A549 (cell line): ENCODE measurements around the gene PLA2G4F. TPM values are rescaled to one million over a fixed set of nuclear protein-coding genes. Genes with fewer than 3 reads are reported as not detected.

ENCODE experiments used
- ATAC-seq, 2 experiments: fragments of 200-7000 bp in 1 of 2; fragments of >200 bp in 1 of 2; cut with Nextera tagmentation in 1 of 2; cut with Tn5 transposase in 1 of 2; 3 replicates each; pipeline versions ENCODE4 v1.8.0 to v1.9.1; 2018 to 2020; ENCODE audit warnings: mild to moderate bottlenecking in 1 of 2, moderate library complexity in 1 of 2
- CTCF ChIA-PET: fragments of 300-600 bp; sonication (Branson Sonifier 250); formaldehyde crosslinking; extraction: SDS; loops from one replicate; lab custom pipeline; 2021; ENCODE audit warnings: antibody characterized with exemption, inconsistent platforms; lab: Yijun Ruan, JAX
- POLR2A ChIA-PET: fragments of 350-600 bp; formaldehyde crosslinking; extraction: SDS; loops from one replicate; lab custom pipeline; 2021; ENCODE audit warnings: antibody characterized with exemption, inconsistent platforms; lab: Yijun Ruan, JAX
- DNase-seq, 2 experiments: peaks; one replicate each; pipeline versions ENCODE4 v3.0.0 to v3.0.0-alpha.2; 2011 to 2016; ENCODE audit warnings: low read depth in 1 of 2, low spot score in 1 of 2
- FAIRE-seq: peaks from 2 replicates; lab custom pipeline; 2011; peaks lifted over from hg19 to GRCh38; lab: Jason Lieb, UNC
- H3K27ac ChIP-seq, 2 experiments: fragments of >200 bp; sonication (Bioruptor Twin); formaldehyde crosslinking; 3 replicates each; pipeline ENCODE4 v1.5.1; 2016 to 2017
- H3K4me1 ChIP-seq: fragments of >200 bp; sonication (Bioruptor Twin); formaldehyde crosslinking; 3 replicates; pipeline ENCODE4 v1.6.1; 2016
- H3K4me2 ChIP-seq: fragments of >200 bp; sonication (Bioruptor Twin); formaldehyde crosslinking; 3 replicates; pipeline ENCODE4 v1.6.1; 2016
- H3K4me3 ChIP-seq: fragments of >200 bp; sonication (Bioruptor Twin); formaldehyde crosslinking; 3 replicates; pipeline ENCODE4 v1.5.1; 2016
- H3K9me3 ChIP-seq: fragments of >200 bp; sonication (Bioruptor Twin); formaldehyde crosslinking; 3 replicates; pipeline ENCODE4 v1.6.1; 2016
- CBX2 ChIP-seq: fragments of 200-600 bp; sonication (generic); IDR thresholded peaks from 2 replicates; pipeline ENCODE4 v1.6.1; 2016; ENCODE audit warnings: low read depth, mild to moderate bottlenecking, borderline replicate concordance
- CEBPB ChIP-seq, 2 experiments: fragments of >200 bp in 1 of 2; sonication (Bioruptor Twin) in 1 of 2; formaldehyde crosslinking in 1 of 2; IDR thresholded peaks; 2 replicates each; pipeline ENCODE4 v1.6.1; 2012 to 2016
- CHD2 ChIP-seq: fragments of 150-350 bp; IDR thresholded peaks from 2 replicates; pipeline ENCODE4 v1.6.1; 2014; ENCODE audit warnings: low read length; ENCODE audit not compliant: partially characterized antibody
- CHD4 ChIP-seq: fragments of 200-600 bp; sonication (generic); IDR thresholded peaks from 2 replicates; pipeline ENCODE4 v1.6.1; 2016; ENCODE audit warnings: antibody characterized with exemption, mild to moderate bottlenecking, borderline replicate concordance
- FOSL2 ChIP-seq, 2 experiments: fragments of 450-650 bp in 1 of 2; fragments of >200 bp in 1 of 2; sonication (Bioruptor Twin) in 1 of 2; formaldehyde crosslinking; IDR thresholded peaks; 2 replicates each; pipeline versions ENCODE4 v1.5.0 to v1.6.1; 2016 to 2020; ENCODE audit warnings: mild to moderate bottlenecking in 1 of 2, moderate library complexity in 1 of 2
- GATA3 ChIP-seq: IDR thresholded peaks from 2 replicates; pipeline ENCODE4 v1.6.1; 2012; ENCODE audit warnings: borderline replicate concordance
- HOXB13 ChIP-seq: fragments of 250-450 bp; sonication (Bioruptor Pico); IDR thresholded peaks from 2 replicates; pipeline ENCODE4 v1.5.0; 2020; ENCODE audit warnings: low read depth, mild to moderate bottlenecking, moderate library complexity
- HOXB5 ChIP-seq: fragments of 250-450 bp; sonication (Bioruptor Pico); IDR thresholded peaks from 2 replicates; pipeline ENCODE4 v1.5.0; 2020; ENCODE audit warnings: mild to moderate bottlenecking, moderate library complexity
- JUN ChIP-seq, 2 experiments: fragments of >200 bp; sonication (Bioruptor Twin); formaldehyde crosslinking; IDR thresholded peaks; 2 replicates in 1 of 2; 3 replicates in 1 of 2; pipeline ENCODE4 v1.6.1; 2016 to 2017
- JUNB ChIP-seq: fragments of >200 bp; sonication (Bioruptor Twin); formaldehyde crosslinking; IDR thresholded peaks from 2 replicates; pipeline ENCODE4 v1.6.1; 2016
- MAFK ChIP-seq: fragments of 450-650 bp; IDR thresholded peaks from 2 replicates; pipeline ENCODE4 v1.6.1; 2014; ENCODE audit not compliant: partially characterized antibody
- MAZ ChIP-seq: fragments of 150-350 bp; IDR thresholded peaks from 2 replicates; pipeline ENCODE4 v1.6.1; 2014; ENCODE audit warnings: antibody characterized with exemption, low read depth, low read length, borderline replicate concordance
- NPAS2 ChIP-seq: fragments of 250-450 bp; sonication (Bioruptor Pico); IDR thresholded peaks from 2 replicates; pipeline ENCODE4 v1.8.0; 2022; ENCODE audit warnings: mild to moderate bottlenecking, moderate library complexity, borderline replicate concordance
- NR3C1 ChIP-seq: fragments of >200 bp; sonication (Bioruptor Twin); formaldehyde crosslinking; IDR thresholded peaks from 3 replicates; pipeline ENCODE4 v1.6.1; 2017
- RARB ChIP-seq: fragments of 250-450 bp; sonication (Bioruptor Pico); IDR thresholded peaks from 2 replicates; pipeline ENCODE4 v1.8.0; 2021; ENCODE audit warnings: mild to moderate bottlenecking, moderate library complexity
- RFX5 ChIP-seq: fragments of 450-650 bp; IDR thresholded peaks from 2 replicates; pipeline ENCODE4 v1.7.1; 2014; ENCODE audit warnings: antibody characterized with exemption, mild to moderate bottlenecking, moderate library complexity
- RNF2 ChIP-seq: fragments of 200-600 bp; sonication (generic); IDR thresholded peaks from 2 replicates; pipeline ENCODE4 v1.6.1; 2016; ENCODE audit warnings: low read depth, mild to moderate bottlenecking, antibody characterized with exemption, moderate library complexity, borderline replicate concordance
- SREBF2 ChIP-seq: fragments of 450-650 bp; IDR thresholded peaks from 2 replicates; pipeline ENCODE4 v1.6.1; 2014; ENCODE audit warnings: mild to moderate bottlenecking, moderate library complexity
- TFCP2L1 ChIP-seq: fragments of 250-450 bp; sonication (Bioruptor Pico); IDR thresholded peaks from 2 replicates; pipeline ENCODE4 v1.5.0; 2021; ENCODE audit warnings: mild to moderate bottlenecking
- ZSCAN20 ChIP-seq: fragments of 250-450 bp; sonication (Bioruptor Pico); IDR thresholded peaks from 2 replicates; pipeline ENCODE4 v1.8.0; 2022; ENCODE audit warnings: mild to moderate bottlenecking, moderate library complexity
- WGBS: methylation state at CpG from one replicate; pipeline ENCODE4 v1.1.6; 2017; ENCODE audit errors: missing lambda C conversion rate; 5-methylcytosine and 5-hydroxymethylcytosine counted together
- polyA plus RNA-seq, 4 experiments: library from polyadenylated mRNA; depleted of rRNA in 3 of 4; stranded (reverse); fragments of >200 nt; fragmentation: RNase III in 1 of 4; extraction: RNeasy Plus Mini Kit Qiagen cat#74134 plus additional on column Dnase treatment in 1 of 4; gene quantifications; 2 replicates in 3 of 4; 3 replicates in 1 of 4; pipeline ENCODE4 v1.2.3, GENCODE V29; 2011 to 2017
- TF ChIP-seq, protein P1 (sequence below): fragments of 200-600 bp; sonication (generic); IDR thresholded peaks from 2 replicates; pipeline ENCODE4 v1.6.1; 2016; ENCODE audit warnings: antibody characterized with exemption, mild to moderate bottlenecking, moderate library complexity
- TF ChIP-seq, protein P2 (sequence below): fragments of >200 bp; sonication (Bioruptor Twin); formaldehyde crosslinking; IDR thresholded peaks from 2 replicates; pipeline ENCODE4 v1.6.1; 2016
- TF ChIP-seq, protein P3 (sequence below): fragments of >200 bp; sonication (Bioruptor Twin); formaldehyde crosslinking; IDR thresholded peaks from 3 replicates; pipeline ENCODE4 v1.5.1; 2016
- TF ChIP-seq, protein P4 (sequence below): fragments of 450-650 bp; IDR thresholded peaks from 2 replicates; pipeline ENCODE4 v1.6.1; 2014; ENCODE audit warnings: antibody characterized with exemption
- TF ChIP-seq, protein P5 (sequence below): IDR thresholded peaks from 2 replicates; pipeline ENCODE4 v1.6.1; 2012

PLA2G4F gene
- polyA plus RNA-seq, 2 of the 4 experiments (the other 2 are of a cell fraction): not detected

DNA sequence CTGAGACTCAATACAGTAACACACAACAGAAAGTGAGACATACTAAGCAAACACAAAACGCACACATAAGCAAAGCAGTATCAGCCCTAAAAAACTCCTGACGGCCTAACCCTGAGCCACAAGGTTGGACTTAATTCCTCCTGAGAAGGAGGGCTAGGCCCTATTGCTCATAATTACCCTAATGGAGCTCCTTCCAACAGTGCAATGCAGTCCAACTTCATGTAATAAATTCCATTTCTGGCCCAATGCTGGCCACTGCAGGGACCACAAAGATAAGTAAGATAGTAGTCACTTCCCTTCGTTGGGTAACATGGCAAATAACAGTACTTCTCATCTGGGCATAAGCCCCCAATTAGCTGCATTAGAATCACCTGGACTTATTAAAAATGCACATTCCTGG lies 47.5 kb upstream of the PLA2G4F start (continued):
- TF ChIP-seq MAZ: no peak

DNA sequence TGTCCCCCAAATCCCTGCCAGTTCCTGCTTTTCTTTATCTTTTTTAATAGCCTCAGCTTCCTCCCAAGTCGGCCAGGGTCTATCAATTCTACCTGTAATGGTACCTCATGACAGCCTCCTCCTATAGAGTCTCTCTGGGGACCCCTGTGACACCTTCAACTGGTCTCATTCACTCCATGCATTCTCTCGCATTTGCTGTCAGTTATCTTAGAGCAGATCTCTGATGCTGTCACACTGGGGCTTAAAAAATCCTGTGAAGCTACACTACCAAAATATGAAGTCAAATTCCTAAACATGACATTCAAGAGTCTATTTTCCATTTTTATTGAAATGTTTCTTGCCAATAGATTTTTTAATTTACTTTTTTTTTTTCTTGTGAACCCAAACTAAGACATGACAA lies 46.2 kb upstream of the PLA2G4F start:
- no peak for DNase-seq
- H3K4me1 ChIP-seq: peaks cover 6% of the 10 kb centered on the region; the same call in 2 of the 3 replicates
- TF ChIP-seq, protein P1, sequence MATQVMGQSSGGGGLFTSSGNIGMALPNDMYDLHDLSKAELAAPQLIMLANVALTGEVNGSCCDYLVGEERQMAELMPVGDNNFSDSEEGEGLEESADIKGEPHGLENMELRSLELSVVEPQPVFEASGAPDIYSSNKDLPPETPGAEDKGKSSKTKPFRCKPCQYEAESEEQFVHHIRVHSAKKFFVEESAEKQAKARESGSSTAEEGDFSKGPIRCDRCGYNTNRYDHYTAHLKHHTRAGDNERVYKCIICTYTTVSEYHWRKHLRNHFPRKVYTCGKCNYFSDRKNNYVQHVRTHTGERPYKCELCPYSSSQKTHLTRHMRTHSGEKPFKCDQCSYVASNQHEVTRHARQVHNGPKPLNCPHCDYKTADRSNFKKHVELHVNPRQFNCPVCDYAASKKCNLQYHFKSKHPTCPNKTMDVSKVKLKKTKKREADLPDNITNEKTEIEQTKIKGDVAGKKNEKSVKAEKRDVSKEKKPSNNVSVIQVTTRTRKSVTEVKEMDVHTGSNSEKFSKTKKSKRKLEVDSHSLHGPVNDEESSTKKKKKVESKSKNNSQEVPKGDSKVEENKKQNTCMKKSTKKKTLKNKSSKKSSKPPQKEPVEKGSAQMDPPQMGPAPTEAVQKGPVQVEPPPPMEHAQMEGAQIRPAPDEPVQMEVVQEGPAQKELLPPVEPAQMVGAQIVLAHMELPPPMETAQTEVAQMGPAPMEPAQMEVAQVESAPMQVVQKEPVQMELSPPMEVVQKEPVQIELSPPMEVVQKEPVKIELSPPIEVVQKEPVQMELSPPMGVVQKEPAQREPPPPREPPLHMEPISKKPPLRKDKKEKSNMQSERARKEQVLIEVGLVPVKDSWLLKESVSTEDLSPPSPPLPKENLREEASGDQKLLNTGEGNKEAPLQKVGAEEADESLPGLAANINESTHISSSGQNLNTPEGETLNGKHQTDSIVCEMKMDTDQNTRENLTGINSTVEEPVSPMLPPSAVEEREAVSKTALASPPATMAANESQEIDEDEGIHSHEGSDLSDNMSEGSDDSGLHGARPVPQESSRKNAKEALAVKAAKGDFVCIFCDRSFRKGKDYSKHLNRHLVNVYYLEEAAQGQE: no peak
- TF ChIP-seq MAFK (no peak), CEBPB (IDR thresholded peaks at IDR 0.05) (no peak), CBX2 (no peak), NPAS2 (CRISPR knock-in tag) (no peak)
- TF ChIP-seq, protein P2, sequence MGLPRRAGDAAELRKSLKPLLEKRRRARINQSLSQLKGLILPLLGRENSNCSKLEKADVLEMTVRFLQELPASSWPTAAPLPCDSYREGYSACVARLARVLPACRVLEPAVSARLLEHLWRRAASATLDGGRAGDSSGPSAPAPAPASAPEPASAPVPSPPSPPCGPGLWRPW: no peak
- H3K27ac ChIP-seq: no peak overlapping the region
- ChIA-PET CTCF (no interaction called here), POLR2A (no interaction called here)
- no peaks in the 10 kb centered on the region for H3K9me3 ChIP-seq
- FAIRE-seq: no peak
- ATAC-seq: no peak
- H3K4me3 ChIP-seq: no peak overlapping the region
- 87% methylated on average over 2 of the region's 2 CpGs for WGBS
- H3K4me2 ChIP-seq: no peak overlapping the region

DNA sequence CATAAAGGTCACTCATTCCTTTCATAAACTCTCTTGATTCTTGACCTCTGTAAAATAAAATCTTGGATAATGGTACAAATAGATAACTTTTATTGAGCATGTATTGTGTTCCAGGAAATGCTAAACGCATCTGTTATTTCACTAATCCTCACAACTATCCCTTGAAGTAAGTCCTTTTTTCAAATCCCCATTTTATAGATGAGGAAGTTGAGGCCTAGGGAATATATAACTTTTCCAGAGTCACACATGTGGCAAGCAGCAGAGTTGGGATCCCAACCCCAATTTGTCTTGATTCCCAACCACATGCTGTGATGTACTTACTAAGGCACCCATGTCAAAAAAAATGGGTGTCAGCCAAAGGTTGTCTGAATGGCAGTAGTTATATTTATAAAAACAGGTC lies 45.4 kb upstream of the PLA2G4F start:
- 83% methylated on average over 1 of the region's 1 CpG for WGBS
- ChIA-PET CTCF (no interaction called here), POLR2A (no interaction called here)
- no peak overlapping the region for H3K4me3 ChIP-seq
- H3K4me1 ChIP-seq: peaks cover 3% of the 10 kb centered on the region; the same call in 2 of the 3 replicates
- H3K9me3 ChIP-seq: no peaks in the 10 kb centered on the region
- DNase-seq (no peak), ATAC-seq (no peak), FAIRE-seq (no peak)
- no peak overlapping the region for H3K4me2 ChIP-seq
- no peak overlapping the region for H3K27ac ChIP-seq
- no peak for TF ChIP-seq RFX5
- TF ChIP-seq, protein P3, sequence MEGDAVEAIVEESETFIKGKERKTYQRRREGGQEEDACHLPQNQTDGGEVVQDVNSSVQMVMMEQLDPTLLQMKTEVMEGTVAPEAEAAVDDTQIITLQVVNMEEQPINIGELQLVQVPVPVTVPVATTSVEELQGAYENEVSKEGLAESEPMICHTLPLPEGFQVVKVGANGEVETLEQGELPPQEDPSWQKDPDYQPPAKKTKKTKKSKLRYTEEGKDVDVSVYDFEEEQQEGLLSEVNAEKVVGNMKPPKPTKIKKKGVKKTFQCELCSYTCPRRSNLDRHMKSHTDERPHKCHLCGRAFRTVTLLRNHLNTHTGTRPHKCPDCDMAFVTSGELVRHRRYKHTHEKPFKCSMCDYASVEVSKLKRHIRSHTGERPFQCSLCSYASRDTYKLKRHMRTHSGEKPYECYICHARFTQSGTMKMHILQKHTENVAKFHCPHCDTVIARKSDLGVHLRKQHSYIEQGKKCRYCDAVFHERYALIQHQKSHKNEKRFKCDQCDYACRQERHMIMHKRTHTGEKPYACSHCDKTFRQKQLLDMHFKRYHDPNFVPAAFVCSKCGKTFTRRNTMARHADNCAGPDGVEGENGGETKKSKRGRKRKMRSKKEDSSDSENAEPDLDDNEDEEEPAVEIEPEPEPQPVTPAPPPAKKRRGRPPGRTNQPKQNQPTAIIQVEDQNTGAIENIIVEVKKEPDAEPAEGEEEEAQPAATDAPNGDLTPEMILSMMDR: no peak
- TF ChIP-seq TFCP2L1 (CRISPR knock-in tag): no peak
- TF ChIP-seq, protein P1: no peak
- no peak for TF ChIP-seq ZSCAN20 (CRISPR knock-in tag)
- TF ChIP-seq RARB (CRISPR knock-in tag): no peak
- TF ChIP-seq NR3C1: no peak
- TF ChIP-seq FOSL2 (IDR thresholded peaks at IDR 0.05): no peak
- TF ChIP-seq FOSL2 (CRISPR knock-in tag; IDR thresholded peaks at IDR 0.05): no peak
- no peak for TF ChIP-seq HOXB13
- TF ChIP-seq SREBF2: no peak
- no peak for TF ChIP-seq CHD4
- no peak for TF ChIP-seq HOXB5 (CRISPR knock-in tag)
- TF ChIP-seq JUN (IDR thresholded peaks at IDR 0.05): no peak
- no peak for TF ChIP-seq RNF2
- TF ChIP-seq, protein P4, sequence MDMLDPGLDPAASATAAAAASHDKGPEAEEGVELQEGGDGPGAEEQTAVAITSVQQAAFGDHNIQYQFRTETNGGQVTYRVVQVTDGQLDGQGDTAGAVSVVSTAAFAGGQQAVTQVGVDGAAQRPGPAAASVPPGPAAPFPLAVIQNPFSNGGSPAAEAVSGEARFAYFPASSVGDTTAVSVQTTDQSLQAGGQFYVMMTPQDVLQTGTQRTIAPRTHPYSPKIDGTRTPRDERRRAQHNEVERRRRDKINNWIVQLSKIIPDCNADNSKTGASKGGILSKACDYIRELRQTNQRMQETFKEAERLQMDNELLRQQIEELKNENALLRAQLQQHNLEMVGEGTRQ: no peak
- no peak for TF ChIP-seq CHD2
- TF ChIP-seq, protein P5, sequence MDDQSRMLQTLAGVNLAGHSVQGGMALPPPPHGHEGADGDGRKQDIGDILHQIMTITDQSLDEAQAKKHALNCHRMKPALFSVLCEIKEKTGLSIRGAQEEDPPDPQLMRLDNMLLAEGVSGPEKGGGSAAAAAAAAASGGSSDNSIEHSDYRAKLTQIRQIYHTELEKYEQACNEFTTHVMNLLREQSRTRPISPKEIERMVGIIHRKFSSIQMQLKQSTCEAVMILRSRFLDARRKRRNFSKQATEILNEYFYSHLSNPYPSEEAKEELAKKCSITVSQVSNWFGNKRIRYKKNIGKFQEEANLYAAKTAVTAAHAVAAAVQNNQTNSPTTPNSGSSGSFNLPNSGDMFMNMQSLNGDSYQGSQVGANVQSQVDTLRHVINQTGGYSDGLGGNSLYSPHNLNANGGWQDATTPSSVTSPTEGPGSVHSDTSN: no peak
- no peak for TF ChIP-seq JUNB
- TF ChIP-seq GATA3: no peak
